Keratinocyte (primary cell): Measurements from ENCODE around the gene DUSP22. TPM values are rescaled to one million over a fixed set of nuclear protein-coding genes. Genes with fewer than 3 reads are reported as not detected.

ENCODE experiments used
- DNase-seq: peaks from one replicate; pipeline ENCODE4 v3.0.0-alpha.2; 2011; ENCODE audit warnings: low read depth, missing footprints, low spot score
- FAIRE-seq: peaks from 2 replicates; lab custom pipeline; 2011; peaks lifted over from hg19 to GRCh38; lab: Jason Lieb, UNC
- H2AFZ ChIP-seq: 2 replicates; pipeline ENCODE4 v1.6.0; 2012; ENCODE audit warnings: low read length, control low read depth, inconsistent platforms; ENCODE audit not compliant: control insufficient read depth
- H3K27ac ChIP-seq: 2 replicates; pipeline ENCODE4 v1.5.1; 2011; ENCODE audit warnings: low read length; ENCODE audit not compliant: control insufficient read depth, insufficient read depth
- H3K27me3 ChIP-seq: 3 replicates; pipeline ENCODE4 v1.6.0; 2011; ENCODE audit warnings: low read length; ENCODE audit not compliant: control insufficient read depth, insufficient read depth; ENCODE audit errors: extremely low read depth
- H3K36me3 ChIP-seq, 2 experiments: 2 replicates in 1 of 2; 3 replicates in 1 of 2; pipeline ENCODE4 v1.5.1; 2011; ENCODE audit warnings: low read length in 2 of 2, mild to moderate bottlenecking in 1 of 2; ENCODE audit not compliant: control insufficient read depth in 2 of 2, insufficient read depth in 2 of 2; ENCODE audit errors: extremely low read depth in 1 of 2
- H3K4me1 ChIP-seq: 3 replicates; pipeline ENCODE4 v1.5.1; 2011; ENCODE audit warnings: low read length; ENCODE audit not compliant: control insufficient read depth, insufficient read depth; ENCODE audit errors: extremely low read depth
- H3K4me2 ChIP-seq: 3 replicates; pipeline ENCODE4 v1.6.0; 2011; ENCODE audit warnings: low read depth, low read length; ENCODE audit not compliant: control insufficient read depth, insufficient read depth; ENCODE audit errors: extremely low read depth
- H3K4me3 ChIP-seq, 3 experiments: fragments of 200-600 bp in 1 of 3; sonication (generic) in 1 of 3; 2 replicates in 2 of 3; 3 replicates in 1 of 3; pipeline ENCODE4 v1.5.1; 2011 to 2016; ENCODE audit warnings: low read length in 3 of 3, mild to moderate bottlenecking in 3 of 3, control low read depth in 2 of 3, inconsistent platforms in 1 of 3, low read depth in 1 of 3, mixed read lengths in 1 of 3, mixed run types in 1 of 3, moderate library complexity in 1 of 3; ENCODE audit not compliant: control insufficient read depth in 2 of 3, insufficient read depth in 2 of 3; ENCODE audit errors: extremely low read depth in 1 of 3
- H3K79me2 ChIP-seq: 2 replicates; pipeline ENCODE4 v1.6.0; 2012; ENCODE audit warnings: low read length; ENCODE audit not compliant: control insufficient read depth, insufficient read depth
- H3K9ac ChIP-seq: 3 replicates; pipeline ENCODE4 v1.6.0; 2011; ENCODE audit warnings: low read length; ENCODE audit not compliant: control insufficient read depth, insufficient read depth; ENCODE audit errors: extremely low read depth
- H3K9me1 ChIP-seq: 3 replicates; pipeline ENCODE4 v1.6.0; 2011; ENCODE audit warnings: low read length; ENCODE audit not compliant: control insufficient read depth, insufficient read depth; ENCODE audit errors: extremely low read depth
- H3K9me3 ChIP-seq: 2 replicates; pipeline ENCODE4 v1.5.1; 2012; ENCODE audit warnings: low read depth, low read length; ENCODE audit not compliant: control insufficient read depth
- H4K20me1 ChIP-seq: 3 replicates; pipeline ENCODE4 v1.6.0; 2011; ENCODE audit warnings: low read length; ENCODE audit not compliant: control insufficient read depth, insufficient read depth; ENCODE audit errors: extremely low read depth
- CTCF ChIP-seq, 3 experiments: IDR thresholded peaks in 1 of 3; conservative IDR thresholded peaks in 1 of 3; optimal IDR thresholded peaks in 1 of 3; 2 replicates in 2 of 3; 3 replicates in 1 of 3; pipeline versions ENCODE3 to v1.5.1; 2011; ENCODE audit warnings: low read length in 3 of 3, mild to moderate bottlenecking in 3 of 3, moderate library complexity in 2 of 3, control low read depth in 1 of 3, inconsistent platforms in 1 of 3; ENCODE audit not compliant: insufficient read depth in 2 of 3; ENCODE audit errors: extremely low read depth in 1 of 3
- EZH2 ChIP-seq: IDR thresholded peaks from one replicate; pipeline ENCODE4 v1.6.1; 2012; ENCODE audit warnings: inconsistent platforms, mild to moderate bottlenecking, low read length, moderate library complexity
- dilution Hi-C: fragments of 300-500 bp; cut with MboI; formaldehyde crosslinking; loops from one replicate; pipeline ENCODE4 v1.7.0; 2020; ENCODE audit warnings: low sequenced_read_pairs; ENCODE audit not compliant: extremely low pct_ligation_motif_present
- polyA plus RNA-seq, 5 experiments: library from polyadenylated mRNA; depleted of rRNA in 3 of 5; stranded (reverse) in 3 of 5; stranded (forward) in 1 of 5; unstranded in 1 of 5; fragments of >200 nt; gene quantifications; 1 replicate in 1 of 5; 2 replicates in 3 of 5; 3 replicates in 1 of 5; pipeline versions ENCODE4 v1.2.1 to v1.2.3, GENCODE V29; 2011 to 2012; ENCODE audit warnings: missing spikeins in 2 of 5, low read depth in 1 of 5, low replicate concordance in 1 of 5

DUSP22 gene
- polyA plus RNA-seq, 1 donor (not counting 4 experiments of a cell fraction or from before 2014, with no cell fraction given), result 17.3 TPM

GRCh38 chr6:362231-362923 is 70.1 kb downstream of the DUSP22 start:
- TF ChIP-seq EZH2, result no peak
- TF ChIP-seq CTCF (optimal IDR thresholded peaks at IDR 0.05 in 1 of 3, IDR thresholded peaks at IDR 0.05 in 1 of 3, conservative IDR thresholded peaks at IDR 0.05 in 1 of 3; ENCODE audit: extremely low read depth in 1 of 3, insufficient read depth in 2 of 3, low read length in 3 of 3), result no peak

GRCh38 chr6:362924-363249 is 70.6 kb downstream of the DUSP22 start:
- no peak overlapping the region for H3K4me3 ChIP-seq
- FAIRE-seq (no peak), DNase-seq (no peak)
- H3K4me1 ChIP-seq, result no peaks in the 10 kb centered on the region
- dilution Hi-C loops, result no loop called here
- no peak overlapping the region for H3K4me2 ChIP-seq
- H3K9ac ChIP-seq, result no peak overlapping the region
- no peak overlapping the region for H3K27ac ChIP-seq
- no peak overlapping the region for H2AFZ ChIP-seq
- no peaks in the 10 kb centered on the region for H3K79me2 ChIP-seq
- H3K9me3 ChIP-seq, result peaks cover 8% of the 10 kb centered on the region
- TF ChIP-seq CTCF (optimal IDR thresholded peaks at IDR 0.05 in 1 of 3, IDR thresholded peaks at IDR 0.05 in 1 of 3, conservative IDR thresholded peaks at IDR 0.05 in 1 of 3; ENCODE audit: extremely low read depth in 1 of 3, insufficient read depth in 2 of 3, low read length in 3 of 3) (no peak), EZH2 (no peak)
- no peaks in the 10 kb centered on the region for H4K20me1 ChIP-seq
- no peaks in the 10 kb centered on the region for H3K9me1 ChIP-seq
- no peaks in the 10 kb centered on the region for H3K27me3 ChIP-seq
- no peaks in the 10 kb centered on the region for H3K36me3 ChIP-seq

More at GRCh38 chr6:362231-362923, 70.1 kb downstream of the DUSP22 start:
- H3K4me3 ChIP-seq, result no peak overlapping the region
- no peak overlapping the region for H2AFZ ChIP-seq
- H3K79me2 ChIP-seq, result no peaks in the 10 kb centered on the region
- no peaks in the 10 kb centered on the region for H3K27me3 ChIP-seq
- H4K20me1 ChIP-seq, result no peaks in the 10 kb centered on the region
- FAIRE-seq, result no peak
- DNase-seq, result no peak
- H3K4me2 ChIP-seq, result no peak overlapping the region
- no peak overlapping the region for H3K27ac ChIP-seq
- no peak overlapping the region for H3K9ac ChIP-seq
- H3K36me3 ChIP-seq, result no peaks in the 10 kb centered on the region
- peaks cover 8% of the 10 kb centered on the region for H3K9me3 ChIP-seq
- H3K4me1 ChIP-seq, result no peaks in the 10 kb centered on the region
- dilution Hi-C loops, result no loop called here
- H3K9me1 ChIP-seq, result no peaks in the 10 kb centered on the region
